Mucosa of rectum (tissue), 2 donors: ENCODE results near the gene NLGN2.
"Not testable (repeated sequence)": the region's sequence is repeated elsewhere in the genome, so short reads cannot be mapped to it uniquely, and the experiment has no call there.

Experiments
- H3K27ac ChIP-seq, 2 donors: one replicate each; pipeline ENCODE4 v1.7.0; 2013; ENCODE audit warnings: inconsistent platforms in 2 of 2, low read depth in 2 of 2, low read length in 2 of 2
- H3K27me3 ChIP-seq, 2 donors: one replicate each; pipeline ENCODE4 v1.7.0; 2013; ENCODE audit warnings: low read length in 2 of 2; ENCODE audit not compliant: control insufficient read depth in 2 of 2, insufficient read depth in 2 of 2
- H3K36me3 ChIP-seq, 2 donors: one replicate each; pipeline ENCODE4 v1.7.0; 2013; ENCODE audit warnings: low read length in 2 of 2; ENCODE audit not compliant: control insufficient read depth in 2 of 2, insufficient read depth in 2 of 2
- H3K4me1 ChIP-seq, 2 donors: one replicate each; pipeline ENCODE4 v1.7.0; 2013; ENCODE audit warnings: low read length in 2 of 2, mild to moderate bottlenecking in 1 of 2; ENCODE audit not compliant: control insufficient read depth in 2 of 2, insufficient read depth in 2 of 2
- H3K4me3 ChIP-seq, 2 donors: one replicate each; pipeline ENCODE4 v1.7.0; 2013; ENCODE audit warnings: low read length in 2 of 2
- H3K9ac ChIP-seq, 2 donors: one replicate each; pipeline ENCODE4 v1.7.0; 2013; ENCODE audit warnings: low read length in 2 of 2, low read depth in 1 of 2, mild to moderate bottlenecking in 1 of 2
- H3K9me3 ChIP-seq, 2 donors: one replicate each; pipeline ENCODE4 v1.7.0; 2013; ENCODE audit warnings: low read length in 2 of 2; ENCODE audit not compliant: control insufficient read depth in 2 of 2
- donor health status: healthy.
- donor health status: Normal muscosa, but diverticular disease.

Gene NLGN2

DNA sequence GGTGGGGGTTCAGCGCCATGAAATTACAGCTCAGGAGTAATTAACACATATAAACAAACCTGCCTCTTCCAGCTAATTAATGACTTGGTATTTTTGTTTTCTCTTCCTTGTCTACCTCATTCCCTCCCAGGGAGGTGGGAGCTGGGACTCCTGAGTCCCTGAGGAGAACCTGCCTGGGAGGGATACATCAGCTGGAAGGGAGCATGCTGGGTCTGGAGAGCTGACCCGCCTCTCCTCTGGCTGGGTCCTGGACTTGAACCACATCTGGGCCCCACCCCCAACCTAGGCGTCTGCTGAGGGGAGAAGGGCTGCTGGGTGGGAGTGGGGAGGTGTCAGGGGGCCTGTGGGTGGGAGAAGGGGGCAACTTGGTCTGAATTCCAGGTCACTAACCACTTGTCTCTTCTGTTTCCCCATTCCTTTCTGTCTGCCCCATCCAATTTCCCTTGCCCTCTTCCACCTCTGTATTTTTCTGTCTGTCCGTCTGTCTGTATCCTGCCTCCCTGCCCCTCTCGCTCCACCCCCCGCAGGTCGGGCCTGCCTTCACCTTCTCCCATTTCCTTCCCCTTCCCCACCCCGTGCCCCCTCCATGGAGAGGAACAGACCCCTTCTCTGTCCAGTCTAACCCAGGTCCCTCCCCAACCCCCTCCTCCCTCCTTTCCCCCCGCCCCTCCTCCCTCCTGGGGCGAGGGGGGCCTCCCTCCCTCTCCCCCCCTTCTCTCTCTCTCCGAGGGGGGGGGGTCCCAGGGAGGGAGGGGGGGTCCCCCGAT, at the start of gene NLGN2:
Gene NLGN2 (plus strand): TSS at position 361 of the 767 bp plus-strand sequence. CDS start 411 bp downstream, outside the sequence.
- Histone ChIP-seq H3K9ac (no peak within 1 kb of the TSS), H3K9me3 (no peaks in the 10 kb centered on the region), H3K27me3 (peaks cover 0 to 12% of the 10 kb centered on the region in 2 donors), H3K4me1 (peaks cover 5 to 6% of the 10 kb centered on the region in 2 donors), H3K4me3 (no peak within 1 kb of the TSS), H3K36me3 (no peaks in the 10 kb centered on the region), H3K27ac (no peak within 1 kb of the TSS)

DNA sequence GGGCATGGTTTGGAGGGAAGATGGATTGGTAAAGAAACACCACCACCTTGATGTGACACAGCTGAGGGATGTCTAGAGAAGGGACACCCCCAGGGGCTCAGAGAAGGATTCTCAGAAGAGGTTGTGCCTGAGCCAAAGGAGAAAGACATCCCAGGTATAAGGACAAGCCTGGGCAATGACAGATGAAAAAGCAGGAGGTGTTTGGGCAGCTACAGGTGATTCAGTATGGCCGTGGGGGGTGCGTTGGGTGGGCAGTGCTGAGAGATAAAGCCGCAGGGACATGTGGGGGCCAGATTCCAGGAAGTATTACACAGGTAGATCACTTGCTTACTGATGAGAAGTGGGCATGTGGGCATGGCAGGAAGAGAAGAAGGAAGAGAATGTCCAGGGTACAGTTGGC, 45.7 kb upstream of the NLGN2 start:
- Histone ChIP-seq H3K4me1 (no peaks in the 10 kb centered on the region), H3K9me3 (no peaks in the 10 kb centered on the region), H3K4me3 (no peak overlapping the region), H3K36me3 (no peaks in the 10 kb centered on the region), H3K27ac (no peak overlapping the region), H3K27me3 (peaks cover 0 to 2% of the 10 kb centered on the region in 2 donors), H3K9ac (no peak overlapping the region)

DNA sequence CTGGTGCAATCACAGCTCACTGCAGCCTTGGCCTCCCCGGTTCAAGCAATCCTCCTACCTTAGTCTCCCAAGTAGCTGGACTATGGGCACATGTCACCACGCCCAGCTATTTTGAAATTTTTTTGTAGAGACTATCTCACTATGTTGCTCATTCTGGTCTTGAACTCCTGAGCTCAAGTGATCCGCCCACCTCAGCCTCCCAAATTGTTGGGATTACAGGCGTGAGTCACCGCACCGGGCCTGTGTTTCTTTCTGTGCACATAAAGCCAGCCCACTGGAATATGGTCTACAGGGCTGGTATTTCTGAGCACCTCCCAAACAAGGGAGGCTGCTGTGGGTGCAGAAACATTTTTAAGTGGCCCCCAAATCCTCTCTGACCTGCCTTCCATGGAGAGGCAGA, 44.3 kb upstream of the NLGN2 start:
- H3K36me3 ChIP-seq: no peaks in the 10 kb centered on the region
- H3K4me3 ChIP-seq: no peak overlapping the region
- H3K4me1 ChIP-seq: no peaks in the 10 kb centered on the region
- H3K27ac ChIP-seq: no peak overlapping the region
- H3K27me3 ChIP-seq: peaks cover 0 to 2% of the 10 kb centered on the region in 2 donors
- H3K9me3 ChIP-seq: no peaks in the 10 kb centered on the region
- H3K9ac ChIP-seq: no peak overlapping the region

DNA sequence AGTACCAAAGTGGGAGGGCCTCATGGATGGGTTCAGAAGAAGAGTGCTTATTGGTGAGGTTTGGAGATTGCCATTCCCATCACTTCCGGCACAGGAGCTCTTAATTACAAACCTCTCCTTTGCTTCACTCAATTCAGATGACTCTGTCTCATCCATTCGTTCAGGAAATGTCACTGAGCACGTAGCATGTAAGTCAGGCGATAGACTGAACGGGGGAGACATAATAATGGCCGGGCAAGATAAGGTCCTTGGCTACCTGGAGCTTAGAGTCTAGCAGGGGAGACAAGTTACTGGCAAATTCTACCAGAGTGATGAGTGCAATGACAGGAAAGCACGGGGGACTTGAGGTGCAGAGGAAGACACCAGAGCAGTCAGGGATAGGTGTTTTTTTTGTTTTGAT, 41.7 kb upstream of the NLGN2 start:
- not testable (repeated sequence) for H3K36me3 ChIP-seq, H3K27ac ChIP-seq, H3K9ac ChIP-seq, H3K4me3 ChIP-seq, H3K27me3 ChIP-seq, H3K9me3 ChIP-seq, H3K4me1 ChIP-seq

DNA sequence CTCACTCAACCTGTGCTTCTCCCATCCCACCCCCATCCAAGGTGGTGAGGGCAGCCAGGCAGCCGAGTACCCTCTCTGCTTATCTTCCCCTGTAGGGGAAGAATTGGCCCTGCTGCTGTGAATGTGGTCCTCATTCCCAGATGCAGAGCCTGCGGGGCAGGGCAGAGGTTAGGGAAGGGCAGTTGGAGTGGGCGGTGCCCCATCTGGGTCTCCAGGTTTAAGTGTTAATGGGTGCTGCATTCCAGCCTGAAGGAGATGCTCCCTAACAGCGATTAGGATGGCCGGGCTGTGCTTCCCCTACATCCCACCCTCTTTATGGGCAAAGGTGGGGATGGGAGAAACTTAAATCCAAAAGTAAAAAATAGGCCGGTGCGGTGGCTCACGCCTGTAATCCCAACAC, 40.6 kb upstream of the NLGN2 start:
- Histone ChIP-seq H3K27ac (no peak overlapping the region), H3K4me3 (no peak overlapping the region), H3K36me3 (no peaks in the 10 kb centered on the region), H3K4me1 (no peaks in the 10 kb centered on the region), H3K9ac (no peak overlapping the region), H3K9me3 (no peaks in the 10 kb centered on the region), H3K27me3 (no peaks in the 10 kb centered on the region)

DNA sequence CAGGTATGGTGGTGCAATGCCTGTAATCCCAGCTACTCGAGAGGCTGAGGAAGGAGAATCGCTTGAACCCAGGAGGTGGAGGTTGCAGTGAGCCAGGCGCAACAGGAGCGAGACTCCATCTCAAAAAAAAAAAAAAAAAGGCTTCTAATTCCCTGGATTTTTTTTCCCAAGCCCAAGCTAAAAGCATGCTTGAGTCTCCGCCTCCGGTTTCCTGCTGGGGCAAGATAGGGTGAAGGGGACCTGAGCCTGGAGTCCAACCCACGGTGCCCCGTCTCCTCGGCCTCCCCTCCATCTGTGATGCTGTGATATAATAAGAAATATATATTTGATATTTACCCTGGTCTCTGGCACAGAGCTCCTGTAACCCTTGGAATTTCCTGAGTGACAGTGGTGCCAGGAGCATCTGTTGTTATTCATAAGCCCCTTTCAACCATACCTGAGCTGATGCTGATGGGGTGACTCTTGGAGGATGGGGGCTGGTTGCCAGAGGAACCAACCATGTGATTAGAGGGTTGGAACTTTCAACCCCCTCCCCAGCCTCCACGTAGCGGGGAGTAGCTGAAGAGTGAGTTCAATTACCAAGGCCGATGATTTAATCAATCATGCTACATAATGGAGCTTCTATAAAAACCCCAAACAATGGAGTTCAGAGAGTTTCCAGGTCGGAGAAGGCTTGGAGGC, 39.6 kb upstream of the NLGN2 start:
- no peaks in the 10 kb centered on the region for H3K4me1 ChIP-seq
- H3K4me3 ChIP-seq: no peak overlapping the region

DNA sequence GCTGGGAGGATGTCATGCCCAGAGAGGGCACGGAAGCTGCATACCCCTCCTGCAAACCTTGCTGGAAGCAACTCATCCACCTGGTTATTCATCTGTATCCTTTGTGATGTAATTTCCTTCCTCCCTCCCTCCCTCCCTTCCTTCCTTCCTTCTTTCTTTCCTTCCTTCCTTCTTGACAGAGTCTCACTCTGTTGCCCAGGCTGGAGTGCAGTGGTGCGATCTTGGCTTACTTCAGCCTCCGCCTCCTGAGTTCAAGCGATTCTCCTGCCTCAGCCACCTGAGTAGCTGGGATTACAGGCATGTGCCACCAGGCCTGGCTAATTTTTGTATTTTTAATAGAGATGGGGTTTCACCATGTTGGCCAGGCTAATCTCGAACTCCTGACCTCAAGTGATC, 39.0 kb upstream of the NLGN2 start:
- not testable (repeated sequence) for H3K9ac ChIP-seq, H3K9me3 ChIP-seq, H3K4me1 ChIP-seq, H3K4me3 ChIP-seq, H3K36me3 ChIP-seq, H3K27me3 ChIP-seq, H3K27ac ChIP-seq

More for the DNA sequence above, 39.6 kb upstream of the NLGN2 start:
- Histone ChIP-seq H3K9ac (no peak overlapping the region), H3K36me3 (no peaks in the 10 kb centered on the region), H3K27ac (no peak overlapping the region), H3K27me3 (no peaks in the 10 kb centered on the region), H3K9me3 (no peaks in the 10 kb centered on the region)

DNA sequence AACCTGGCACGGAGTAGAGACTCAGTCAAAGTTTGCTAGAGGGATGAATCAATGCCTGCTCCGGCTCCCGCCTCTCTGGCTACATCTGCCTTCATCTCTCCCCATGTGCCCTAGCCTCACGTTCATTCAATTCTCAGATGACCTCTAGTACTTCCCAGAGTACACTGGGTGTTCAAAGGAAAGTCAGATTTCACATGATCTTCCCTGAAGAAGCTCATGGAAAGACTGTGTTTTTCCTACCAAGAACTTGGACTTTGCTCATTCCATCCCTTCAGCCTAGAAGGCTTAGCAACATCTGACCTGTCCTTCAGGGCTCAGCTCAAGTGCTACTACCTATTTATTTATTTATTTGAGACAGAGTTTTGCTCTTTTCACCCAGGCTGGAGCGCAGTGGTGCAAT, 37.8 kb upstream of the NLGN2 start:
- H3K9ac ChIP-seq: no peak overlapping the region
- H3K36me3 ChIP-seq: no peaks in the 10 kb centered on the region
- H3K27ac ChIP-seq: no peak overlapping the region
- no peaks in the 10 kb centered on the region for H3K9me3 ChIP-seq
- no peaks in the 10 kb centered on the region for H3K27me3 ChIP-seq
- no peak overlapping the region for H3K4me3 ChIP-seq
- H3K4me1 ChIP-seq: no peaks in the 10 kb centered on the region

DNA sequence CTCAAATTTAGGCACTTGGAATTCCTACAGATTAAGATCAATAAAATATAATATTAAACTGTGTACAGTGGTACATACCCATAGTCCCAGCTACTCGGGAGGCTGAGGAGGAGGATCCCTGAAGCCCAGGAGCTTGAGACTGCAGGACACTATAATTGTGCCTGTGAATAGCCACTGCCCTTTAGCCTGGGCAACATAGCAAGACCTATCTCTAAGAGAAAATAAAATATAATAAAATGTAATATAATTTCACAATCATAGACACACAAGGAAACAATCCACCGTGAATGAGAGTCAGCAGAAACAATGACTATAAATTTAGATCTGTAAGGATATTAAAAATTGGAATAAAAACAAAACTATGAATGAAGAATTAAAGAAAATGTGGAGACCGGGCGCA, 36.8 kb upstream of the NLGN2 start:
- Histone ChIP-seq H3K27ac (no peak overlapping the region), H3K9ac (no peak overlapping the region), H3K27me3 (no peaks in the 10 kb centered on the region), H3K4me3 (no peak overlapping the region), H3K9me3 (no peaks in the 10 kb centered on the region), H3K4me1 (no peaks in the 10 kb centered on the region), H3K36me3 (no peaks in the 10 kb centered on the region)

DNA sequence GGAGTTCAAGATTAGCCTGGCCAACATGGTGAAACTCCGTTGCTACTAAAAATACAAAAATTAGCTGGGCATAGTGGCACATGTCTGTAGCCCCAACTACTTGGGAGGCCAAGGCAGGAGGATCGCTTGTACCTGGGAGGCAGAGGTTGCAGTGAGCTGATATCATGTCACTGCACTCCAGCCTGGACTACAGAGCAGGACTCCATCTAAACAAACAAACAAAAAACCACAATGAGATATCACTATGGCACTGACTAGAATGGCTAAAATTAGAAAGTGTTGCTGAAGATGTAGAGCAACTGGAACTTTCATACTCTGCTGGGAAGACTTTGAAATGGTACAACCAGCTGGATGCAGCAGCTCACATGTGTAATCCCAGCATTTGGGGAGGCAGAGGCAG, 33.3 kb upstream of the NLGN2 start:
- Histone ChIP-seq H3K27me3 (no peaks in the 10 kb centered on the region), H3K36me3 (no peaks in the 10 kb centered on the region), H3K9me3 (no peaks in the 10 kb centered on the region), H3K9ac (no peak overlapping the region), H3K4me1 (no peaks in the 10 kb centered on the region), H3K27ac (no peak overlapping the region), H3K4me3 (no peak overlapping the region)
